Measurements from ENCODE around the gene SPAG6. TPM values are rescaled to one million over a fixed set of nuclear protein-coding genes. Genes with fewer than 3 reads are reported as not detected.

SPAG6 gene
- total RNA-seq, 4 donors from 2014 or later, result 0.19 TPM; not detected in 3

GRCh38 chr10:22343731-22344130 is 1.6 kb upstream of the SPAG6 start:
- Histone ChIP-seq H3K36me3 (no peaks in the 10 kb centered on the region), H3K27me3 (peaks cover 11 to 77% (median 63%) of the 10 kb centered on the region in 4 donors), H3K4me1 (peaks cover 21 to 32% (median 24%) of the 10 kb centered on the region in 4 donors), H3K4me3 (no peak overlapping the region), H3K9me3 (no peaks in the 10 kb centered on the region), H3K27ac (replicated peaks in 1 of 4) (no peak overlapping the region)
- DNase-seq (ENCODE audit: extremely low spot score), result no peak
- intact Hi-C loops (cut with DNase I), result loop anchor here (5.0 to 10.0 kb wide), 3 partner anchors 94 to 751 kb away; partner anchors contain the start of gene MSRB2
- TF ChIP-seq POLR2AphosphoS5 (IDR thresholded peaks at IDR 0.05) (no peak), CTCF (IDR thresholded peaks at IDR 0.05) (no peak), EP300 (IDR thresholded peaks at IDR 0.05) (no peak), POLR2A (IDR thresholded peaks at IDR 0.05; ENCODE audit: low read depth) (no peak)
- 17% methylated on average over 3 of the region's 3 CpGs for WGBS

GRCh38 chr10:22344249-22344648 is 1.0 kb upstream of the SPAG6 start:
- H3K4me3 ChIP-seq, result no peak overlapping the region
- no peak for DNase-seq (ENCODE audit: extremely low spot score)
- no peaks in the 10 kb centered on the region for H3K36me3 ChIP-seq
- intact Hi-C loops (cut with DNase I), result loop anchor here (5.0 to 10.0 kb wide), 3 partner anchors 93 to 751 kb away; partner anchors contain the start of gene MSRB2
- H3K4me1 ChIP-seq, result peaks cover 20 to 31% (median 24%) of the 10 kb centered on the region in 4 donors
- H3K9me3 ChIP-seq, result no peaks in the 10 kb centered on the region
- H3K27ac ChIP-seq (replicated peaks in 1 of 4), result no peak overlapping the region
- peaks cover 8 to 77% (median 57%) of the 10 kb centered on the region in 4 donors for H3K27me3 ChIP-seq
- 40% methylated on average over 1 of the region's 1 CpG for WGBS
- no peak for TF ChIP-seq POLR2A (IDR thresholded peaks at IDR 0.05; ENCODE audit: low read depth)
- TF ChIP-seq POLR2AphosphoS5 (IDR thresholded peaks at IDR 0.05), result no peak
- no peak for TF ChIP-seq EP300 (IDR thresholded peaks at IDR 0.05)
- TF ChIP-seq CTCF (IDR thresholded peaks at IDR 0.05), result no peak

- peaks cover 8 to 74% (median 55%) of the 10 kb centered on the region in 4 donors for H3K27me3 ChIP-seq
- peaks cover 14 to 25% (median 21%) of the 10 kb centered on the region in 4 donors for H3K4me1 ChIP-seq
- peak overlapping the region; percentile 27 to 51 (median 30) for H3K4me3 ChIP-seq
- TF ChIP-seq EP300 (IDR thresholded peaks at IDR 0.05) (no peak), POLR2AphosphoS5 (IDR thresholded peaks at IDR 0.05) (no peak), POLR2A (IDR thresholded peaks at IDR 0.05; ENCODE audit: low read depth) (no peak), CTCF (IDR thresholded peaks at IDR 0.05) (no peak)
- H3K9me3 ChIP-seq, result no peaks in the 10 kb centered on the region
- DNase-seq (ENCODE audit: extremely low spot score), result no peak
- 33% methylated on average over 8 of the region's 26 CpGs for WGBS
- H3K36me3 ChIP-seq, result no peaks in the 10 kb centered on the region
- intact Hi-C loops (cut with DNase I), result loop anchor here (5.0 to 10.0 kb wide), 3 partner anchors 92 to 750 kb away; partner anchors contain the start of gene MSRB2
- no peak overlapping the region for H3K27ac ChIP-seq (replicated peaks in 1 of 4)
These were observed 455 bp upstream of the SPAG6 start for GRCh38 chr10:22344781-22345300.

GRCh38 chr10:22346096-22346661 is 883 bp downstream of the SPAG6 start:
- Histone ChIP-seq H3K27me3 (peaks cover 8 to 74% (median 55%) of the 10 kb centered on the region in 4 donors), H3K4me3 (no peak overlapping the region), H3K36me3 (no peaks in the 10 kb centered on the region), H3K27ac (replicated peaks in 1 of 4) (no peak overlapping the region), H3K9me3 (no peaks in the 10 kb centered on the region), H3K4me1 (peaks cover 10 to 19% (median 16%) of the 10 kb centered on the region in 4 donors)
- intact Hi-C loops (cut with DNase I), result loop anchor here (10.0 kb wide), 2 partner anchors 239 to 749 kb away; partner anchors contain the start of gene MSRB2
- no peak for DNase-seq (ENCODE audit: extremely low spot score)
- no peak for TF ChIP-seq POLR2A (IDR thresholded peaks at IDR 0.05; ENCODE audit: low read depth)
- no peak for TF ChIP-seq EP300 (IDR thresholded peaks at IDR 0.05)
- no peak for TF ChIP-seq CTCF (IDR thresholded peaks at IDR 0.05)
- TF ChIP-seq POLR2AphosphoS5 (IDR thresholded peaks at IDR 0.05), result no peak
- 46% methylated on average over 8 of the region's 8 CpGs for WGBS
